ENCODE measurements around the gene SCAMP2.

SCAMP2 gene

DNA sequence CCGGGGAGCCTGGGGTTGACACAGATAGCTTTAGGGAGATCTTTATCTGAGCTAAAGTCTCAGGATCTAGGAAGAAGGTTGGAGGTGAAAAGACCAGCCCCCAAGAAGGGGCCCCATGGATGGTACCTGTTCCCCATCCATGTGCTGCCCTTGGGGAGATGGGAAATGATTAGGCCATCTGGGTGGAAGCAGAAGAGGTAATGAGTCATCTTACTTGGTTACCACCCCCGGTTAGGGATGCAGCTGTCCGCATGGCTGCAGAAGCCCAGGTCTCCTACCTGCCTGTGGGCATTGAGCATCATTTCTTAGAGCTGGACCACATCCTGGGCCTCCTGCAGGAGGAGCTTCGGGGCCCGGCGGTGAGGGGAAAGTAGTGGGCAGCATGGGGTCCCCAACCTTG, 49.8 kb downstream of the SCAMP2 start:
- no peak for DNase-seq (ENCODE audit: extremely low read depth in 1 of 2, low read depth in 1 of 2)

DNA sequence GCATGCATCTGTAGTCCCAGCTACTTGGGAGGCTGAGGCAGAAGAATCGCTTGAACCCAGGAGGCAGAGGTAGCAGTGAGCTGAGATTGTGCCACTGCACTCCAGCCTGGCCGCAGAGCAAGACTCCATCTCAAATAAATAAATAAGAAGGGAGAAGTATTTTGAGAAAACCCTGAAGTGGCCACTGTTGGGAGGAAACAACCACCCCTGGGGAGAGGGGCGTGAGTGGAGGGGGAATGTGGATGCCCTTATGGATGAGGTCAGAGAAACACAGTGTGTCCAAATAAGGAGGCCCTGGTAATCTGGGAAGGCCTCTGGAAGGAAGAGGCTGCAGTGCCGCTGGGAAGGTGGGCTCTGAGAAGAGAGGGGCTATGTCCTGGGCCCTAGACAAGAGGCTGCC, 50.9 kb downstream of the SCAMP2 start:
- no peak for DNase-seq (ENCODE audit: extremely low read depth in 1 of 2, low read depth in 1 of 2)

DNA sequence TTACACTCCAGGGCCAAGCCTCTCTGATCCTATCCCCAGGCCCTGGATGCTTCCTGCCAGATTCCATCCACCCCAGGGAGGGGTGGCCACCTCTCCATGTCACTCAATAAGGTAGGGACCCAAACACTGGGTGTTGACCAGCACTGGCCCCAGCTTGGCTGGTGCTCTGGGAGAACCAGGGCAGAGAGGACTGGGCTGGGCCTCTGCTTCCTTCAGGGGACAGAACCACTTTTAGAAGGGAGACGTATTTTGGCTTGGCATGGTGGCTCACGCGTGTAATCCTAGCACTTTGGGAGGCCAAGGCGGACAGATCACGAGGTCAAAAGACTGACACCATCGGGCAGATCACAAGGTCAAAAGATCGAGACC, 51.4 kb downstream of the SCAMP2 start:
- no peak for DNase-seq (ENCODE audit: extremely low read depth in 1 of 2, low read depth in 1 of 2)

DNA sequence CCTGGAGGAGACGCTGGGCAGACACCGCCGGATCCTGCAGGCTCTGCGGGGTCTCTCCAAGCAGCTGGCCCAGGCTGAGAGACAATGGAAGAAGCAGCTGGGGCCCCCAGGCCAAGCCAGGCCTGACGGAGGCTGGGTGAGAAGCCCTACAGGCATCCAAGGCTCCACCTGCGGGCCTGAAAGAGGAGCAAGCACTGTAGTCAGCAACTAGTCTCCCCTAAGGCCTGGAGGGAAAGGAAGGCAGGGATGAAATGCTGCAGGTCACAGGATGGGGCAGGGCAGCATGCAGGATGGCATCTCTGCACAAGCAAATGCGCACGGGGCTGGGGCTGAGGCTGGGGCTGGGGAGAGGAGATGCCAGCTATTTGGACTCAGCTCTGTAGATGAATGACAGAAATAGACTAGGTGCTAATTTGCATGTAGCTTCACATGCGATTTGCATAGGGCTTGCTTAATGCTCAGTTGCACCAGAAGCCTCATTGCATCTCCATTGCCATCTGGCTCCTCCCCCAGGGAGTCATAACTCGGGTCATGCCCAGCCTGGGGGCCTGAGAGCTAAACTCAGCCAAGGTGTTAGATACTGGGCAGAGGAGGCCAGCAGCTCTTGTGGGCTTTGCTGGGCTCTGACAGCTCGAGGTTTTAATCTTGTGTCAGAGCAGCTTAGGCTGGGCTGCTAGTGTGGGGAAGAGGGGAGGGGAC, 51.9 kb downstream of the SCAMP2 start:
- DNase-seq (ENCODE audit: extremely low read depth in 1 of 2, low read depth in 1 of 2) = no peak

DNA sequence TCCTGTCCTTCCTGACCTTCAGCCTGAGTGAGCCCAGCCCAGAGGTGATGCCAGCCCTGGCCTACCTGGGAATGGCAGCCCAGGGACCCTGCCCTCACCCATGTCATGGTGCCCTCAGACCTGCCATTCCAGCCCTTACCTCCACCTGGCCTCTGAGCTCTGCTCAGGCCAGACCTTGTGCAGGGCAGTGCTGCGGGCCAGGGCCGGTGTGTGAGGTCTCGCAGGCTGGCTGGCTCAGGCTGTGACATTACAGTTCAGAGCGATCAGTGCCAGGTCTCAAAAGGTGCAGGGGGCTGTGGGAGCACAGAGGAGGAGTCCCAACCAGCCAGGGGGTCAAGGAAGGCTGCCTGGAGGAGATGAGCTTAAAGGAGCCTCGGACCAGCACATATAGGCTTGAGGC, 53.1 kb downstream of the SCAMP2 start:
- DNase-seq (ENCODE audit: extremely low read depth in 1 of 2, low read depth in 1 of 2) = no peak

DNA sequence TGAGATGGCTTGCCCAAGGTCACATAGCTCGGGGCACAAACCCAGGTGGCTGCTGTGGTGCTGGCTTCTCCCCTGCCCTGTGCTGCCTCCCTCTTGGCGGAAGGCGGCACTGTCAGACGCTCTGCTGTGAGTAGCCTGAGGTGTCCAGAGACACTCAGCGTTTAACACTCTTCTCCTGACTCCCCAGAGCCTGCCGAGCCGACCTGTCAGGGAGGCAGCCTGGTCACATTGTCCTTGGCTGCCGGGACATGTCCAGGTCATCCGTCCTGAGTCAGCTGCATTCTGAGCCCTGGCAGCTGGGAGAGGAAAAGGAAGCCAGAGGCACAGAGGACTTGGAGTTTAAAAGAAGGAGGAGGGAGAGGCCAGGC, 55.8 kb downstream of the SCAMP2 start:
- no peak for DNase-seq (ENCODE audit: extremely low read depth in 1 of 2, low read depth in 1 of 2)

DNA sequence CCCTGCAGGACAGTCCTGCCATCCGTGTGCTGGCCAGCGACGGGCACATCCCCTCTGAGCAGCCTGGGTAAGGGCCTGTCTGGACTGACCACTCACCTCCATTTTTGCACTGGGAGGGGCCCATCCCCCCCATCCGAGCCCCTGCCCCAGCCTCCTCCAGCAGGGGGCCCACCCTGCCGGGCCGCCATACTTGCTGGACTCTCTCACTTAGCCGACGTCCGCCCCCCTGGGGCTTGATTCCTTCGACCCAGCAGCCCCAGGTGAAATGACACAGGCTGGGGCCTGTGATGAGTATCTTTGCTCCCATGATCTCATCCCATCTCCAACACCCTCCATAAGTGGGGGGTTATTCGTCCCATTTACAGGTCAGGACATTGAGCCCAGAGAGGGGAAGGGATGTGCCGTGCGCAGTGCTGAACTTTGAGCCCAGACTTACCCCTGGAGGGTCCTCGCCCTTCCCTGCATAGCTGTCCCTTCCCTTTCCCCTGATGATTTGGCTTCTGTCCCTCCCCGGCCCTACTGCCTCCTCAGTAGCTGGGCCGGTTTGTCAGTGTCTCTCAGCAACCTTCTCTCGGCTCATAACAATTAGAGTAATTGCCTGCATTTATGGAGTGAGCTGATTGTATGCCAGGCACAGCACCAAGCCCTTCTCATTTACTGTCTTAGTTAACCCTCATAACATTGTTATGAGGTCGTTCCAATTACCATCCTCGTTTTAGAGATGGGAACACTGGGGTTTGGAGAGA, 56.4 kb downstream of the SCAMP2 start:
- DNase-seq (ENCODE audit: extremely low read depth in 1 of 2, low read depth in 1 of 2) = no peak

DNA sequence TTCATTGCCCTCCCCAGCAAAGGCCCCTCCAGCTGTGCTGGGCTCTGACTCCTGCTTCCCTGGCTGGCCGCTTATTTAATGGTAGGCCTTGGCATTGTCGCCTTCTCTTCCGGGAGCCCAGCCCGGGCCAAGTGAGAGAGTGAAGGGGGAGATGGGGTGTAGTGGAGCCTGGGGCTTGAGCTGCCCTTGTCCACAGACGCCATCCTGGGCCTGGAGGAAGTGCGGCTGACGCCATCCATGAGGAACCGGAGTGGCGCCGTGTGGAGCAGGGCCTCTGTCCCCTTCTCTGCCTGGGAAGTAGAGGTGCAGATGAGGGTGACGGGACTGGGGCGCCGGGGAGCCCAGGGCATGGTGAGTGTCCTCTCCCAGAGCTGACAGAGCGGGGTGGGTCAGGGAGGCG, 57.2 kb downstream of the SCAMP2 start:
- no peak for DNase-seq (ENCODE audit: extremely low read depth in 1 of 2, low read depth in 1 of 2)

DNA sequence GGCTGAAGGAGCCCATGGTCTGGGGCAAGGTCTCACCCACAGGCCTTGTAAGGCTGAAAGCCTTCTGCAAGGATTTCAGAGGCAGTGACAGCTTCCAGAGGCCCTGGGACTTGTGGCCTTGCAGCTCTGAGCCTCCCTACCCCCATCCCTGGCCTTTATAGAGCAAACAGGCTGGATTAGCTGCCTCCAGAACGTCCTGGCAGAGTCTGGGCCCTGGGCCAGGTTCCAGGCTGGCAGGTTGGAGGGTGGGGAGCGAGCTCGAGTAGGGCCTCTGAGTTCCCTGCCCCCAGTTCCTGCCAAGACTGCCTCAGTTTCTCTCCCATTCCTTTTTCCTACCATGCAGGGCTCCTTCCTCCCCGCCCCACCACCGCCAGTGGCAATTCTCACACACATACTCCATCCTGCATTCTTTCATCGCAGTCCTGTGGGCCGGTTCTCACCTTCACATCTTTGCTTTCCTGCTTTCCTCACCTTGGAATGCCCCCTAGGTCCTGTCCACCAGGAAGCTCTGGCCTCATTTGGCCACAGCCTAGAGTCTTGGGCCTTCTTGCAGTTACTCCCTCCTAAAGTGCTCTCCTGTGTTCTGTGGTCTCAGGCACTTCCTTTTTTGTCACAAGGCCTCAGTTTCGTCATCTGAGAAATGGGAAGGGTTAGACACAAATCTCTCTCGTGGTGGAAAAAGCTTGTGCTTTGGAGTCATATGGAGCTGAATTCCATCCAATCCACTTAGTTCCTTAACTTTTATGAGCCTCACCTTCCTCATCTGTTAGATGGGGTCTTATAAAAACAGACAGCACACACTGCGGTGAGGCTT, 57.8 kb downstream of the SCAMP2 start:
- DNase-seq (ENCODE audit: extremely low read depth in 1 of 2, low read depth in 1 of 2) = no peak

DNA sequence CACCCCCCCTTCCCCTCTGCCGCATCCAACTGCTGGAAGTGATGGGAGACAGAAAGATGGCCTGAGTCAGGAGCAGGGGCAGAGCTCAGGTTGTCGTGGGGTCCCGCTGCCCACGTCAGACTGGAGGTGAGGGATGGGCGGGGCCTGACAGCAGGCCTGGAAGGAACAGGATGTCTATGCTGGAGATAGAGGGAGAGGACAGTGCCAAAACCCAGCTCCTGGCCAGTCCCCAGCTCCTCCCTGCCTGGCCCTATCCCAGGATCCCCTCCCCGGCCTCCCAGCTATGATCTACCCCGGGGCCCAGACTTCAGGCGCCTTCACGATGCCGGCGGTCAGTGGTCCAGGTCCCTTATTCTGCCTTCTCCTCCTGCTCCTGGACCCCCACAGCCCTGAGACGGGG, 60.6 kb downstream of the SCAMP2 start, which contains the start of gene LMAN1L:
TSS of gene LMAN1L (plus strand) at position 303 of the 400 bp plus-strand sequence. CDS start at position 323, 20 bp downstream.
- no peak for DNase-seq (ENCODE audit: extremely low read depth in 1 of 2, low read depth in 1 of 2)

DNA sequence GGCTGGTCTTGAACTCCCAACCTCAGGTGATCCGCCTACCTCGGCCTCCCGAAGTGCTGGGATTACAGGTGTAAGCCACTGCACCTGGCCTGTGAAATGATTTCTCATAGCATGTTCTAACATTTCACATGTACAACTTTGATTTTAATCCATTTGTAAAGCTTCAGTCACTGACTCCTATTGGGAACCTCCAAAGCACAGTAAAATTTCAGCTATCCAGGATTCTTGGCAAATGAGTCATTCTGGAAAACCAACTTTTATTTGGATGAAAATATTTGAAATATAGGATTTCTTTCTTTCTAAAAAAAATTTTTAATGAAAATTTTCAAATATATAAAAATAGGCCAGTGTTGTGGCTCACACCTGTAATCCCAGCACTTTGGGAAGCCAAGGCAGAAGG, 63.2 kb downstream of the SCAMP2 start:
- DNase-seq (ENCODE audit: extremely low read depth in 1 of 2, low read depth in 1 of 2) = no peak

DNA sequence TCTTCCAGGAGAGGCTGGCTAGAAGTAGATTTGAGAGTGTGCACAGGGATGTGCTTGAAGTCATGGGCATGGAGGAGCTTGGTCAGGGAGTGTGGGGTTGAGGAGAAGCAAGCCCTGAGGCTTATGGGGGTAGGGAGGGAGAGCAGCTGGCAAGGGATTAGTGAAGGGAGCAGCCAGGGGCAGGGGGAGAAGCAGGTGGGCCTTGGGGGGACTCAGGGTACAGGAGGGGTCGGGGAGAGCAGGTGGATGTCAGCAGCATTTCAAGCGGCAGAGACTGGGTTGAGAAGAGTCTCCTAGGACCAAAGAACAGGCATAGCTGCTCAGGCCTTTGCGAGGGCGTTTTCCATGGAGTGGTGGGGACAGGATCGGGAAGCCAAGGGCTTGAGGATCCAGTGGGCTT, 63.9 kb downstream of the SCAMP2 start:
- no peak for DNase-seq (ENCODE audit: extremely low read depth in 1 of 2, low read depth in 1 of 2)

DNA sequence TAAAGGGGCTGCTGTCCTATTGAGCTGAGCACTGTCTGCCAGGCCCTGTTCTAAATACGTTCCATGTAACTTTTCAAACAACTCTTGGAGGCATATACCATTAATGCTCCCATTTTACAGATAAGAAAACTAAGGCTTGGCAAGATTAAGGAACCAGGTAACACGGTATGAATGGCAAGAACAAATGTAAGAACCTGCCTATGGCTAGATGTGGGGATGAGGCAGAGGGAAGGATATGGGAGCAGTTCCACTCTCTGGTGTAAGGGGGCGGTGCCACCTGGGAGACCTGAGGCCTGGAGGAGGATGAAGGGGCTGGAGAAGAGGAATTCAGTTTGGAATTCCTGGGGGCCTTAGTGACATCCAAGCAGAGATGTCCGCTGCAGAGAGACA, 64.3 kb downstream of the SCAMP2 start:
- DNase-seq (ENCODE audit: extremely low read depth in 1 of 2, low read depth in 1 of 2) = no peak

DNA sequence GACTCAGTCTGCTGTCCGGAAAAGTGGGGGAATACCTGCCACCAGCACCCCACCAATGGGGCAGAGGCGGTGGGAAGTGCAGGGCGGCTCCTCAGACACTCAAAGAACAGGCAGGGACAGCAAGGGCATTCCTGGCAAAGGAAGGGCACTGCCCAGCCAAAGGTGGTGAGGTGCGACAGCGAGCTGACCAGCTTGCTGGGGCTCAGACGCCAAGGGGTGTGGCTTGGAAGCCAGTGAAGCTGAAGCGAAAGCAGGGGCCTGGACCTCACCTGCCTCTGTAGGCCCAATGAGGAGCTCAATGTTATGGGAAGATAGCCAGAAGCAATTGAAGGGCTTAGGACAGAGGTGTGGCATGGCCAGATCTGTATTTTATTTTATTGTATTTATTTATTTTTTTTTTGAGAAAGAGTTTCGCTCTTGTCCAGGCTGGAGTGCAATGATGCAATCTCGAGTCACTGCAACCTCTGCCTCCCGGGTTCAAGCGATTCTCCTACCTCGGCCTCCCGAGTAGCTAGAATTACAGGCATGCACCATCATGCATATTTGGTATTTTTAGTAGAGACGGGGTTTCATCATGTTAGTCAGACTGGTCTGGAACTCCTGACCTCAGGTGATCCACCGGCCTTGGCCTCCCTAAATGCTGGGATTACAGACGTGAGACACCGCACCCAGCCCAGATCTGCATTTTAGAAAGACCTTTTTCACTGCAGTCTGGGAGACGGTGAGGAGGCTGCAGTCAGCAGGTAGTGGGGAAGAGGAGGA, 64.9 kb downstream of the SCAMP2 start:
- DNase-seq (ENCODE audit: extremely low read depth in 1 of 2, low read depth in 1 of 2) = no peak

DNA sequence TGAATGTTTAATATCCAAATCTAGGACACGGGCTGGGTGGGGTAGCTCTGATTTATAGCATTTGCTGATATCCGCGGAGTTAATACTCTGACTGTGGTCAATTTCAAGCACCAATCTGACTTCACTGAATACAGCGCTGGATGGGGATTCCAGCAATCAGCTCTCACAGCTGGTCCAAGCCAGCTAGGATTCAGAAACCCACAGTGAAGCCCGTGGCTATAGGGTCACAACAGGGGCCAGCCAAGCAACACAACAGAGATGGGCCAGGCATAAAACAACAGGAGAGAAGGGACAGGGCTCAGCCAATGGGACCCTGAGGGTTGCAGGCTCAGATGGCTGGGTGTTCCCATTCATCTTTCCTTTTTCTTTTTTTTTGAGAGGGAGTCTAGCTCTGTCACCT, 65.9 kb downstream of the SCAMP2 start:
- no peak for DNase-seq (ENCODE audit: extremely low read depth in 1 of 2, low read depth in 1 of 2)

DNA sequence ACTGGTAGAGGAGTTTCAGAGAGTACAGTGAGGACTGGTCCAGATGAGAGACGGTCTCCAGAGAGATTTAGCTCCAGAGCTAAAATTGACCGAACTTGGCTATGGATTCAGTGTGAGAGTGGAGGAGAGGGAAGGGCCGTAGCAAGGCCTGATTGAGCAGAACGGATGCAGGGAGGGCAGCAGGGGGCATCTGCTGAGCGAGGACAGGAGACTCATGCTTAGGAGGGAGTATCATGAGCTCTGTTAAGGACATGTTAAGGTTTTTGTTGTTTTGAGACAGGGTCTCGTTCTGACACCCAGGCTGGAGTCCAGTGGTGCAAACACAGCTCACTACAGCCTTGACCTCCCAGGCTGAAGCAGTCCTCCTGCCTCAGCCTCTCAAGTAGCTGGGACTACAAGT, 68.2 kb downstream of the SCAMP2 start:
- no peak for DNase-seq (ENCODE audit: extremely low read depth in 1 of 2, low read depth in 1 of 2)

DNA sequence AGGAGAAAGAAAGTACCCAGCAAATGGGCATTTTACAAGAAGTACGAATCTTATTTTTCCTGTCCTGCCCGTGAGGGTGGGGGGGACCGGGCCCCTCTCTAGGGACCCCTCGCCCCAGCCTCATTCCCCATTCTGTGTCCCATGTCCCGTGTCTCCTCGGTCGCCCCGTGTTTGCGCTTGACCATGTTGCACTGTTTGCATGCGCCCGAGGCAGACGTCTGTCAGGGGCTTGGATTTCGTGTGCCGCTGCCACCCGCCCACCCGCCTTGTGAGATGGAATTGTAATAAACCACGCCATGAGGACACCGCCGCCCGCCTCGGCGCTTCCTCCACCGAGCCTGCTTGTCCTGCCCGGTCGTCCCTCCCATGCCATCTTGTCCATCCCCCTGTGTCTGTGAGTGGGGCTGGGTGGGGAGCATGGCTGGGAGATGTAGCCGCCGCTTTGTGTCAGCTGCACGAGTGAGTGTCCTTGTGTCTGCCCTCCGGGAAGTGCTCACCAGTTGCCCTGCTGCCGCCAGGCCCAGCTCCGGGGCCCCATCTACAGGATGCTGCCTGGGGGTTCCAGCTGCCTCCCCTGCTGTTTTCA, 70.2 kb downstream of the SCAMP2 start:
- no peak for DNase-seq (ENCODE audit: extremely low read depth in 1 of 2, low read depth in 1 of 2)

DNA sequence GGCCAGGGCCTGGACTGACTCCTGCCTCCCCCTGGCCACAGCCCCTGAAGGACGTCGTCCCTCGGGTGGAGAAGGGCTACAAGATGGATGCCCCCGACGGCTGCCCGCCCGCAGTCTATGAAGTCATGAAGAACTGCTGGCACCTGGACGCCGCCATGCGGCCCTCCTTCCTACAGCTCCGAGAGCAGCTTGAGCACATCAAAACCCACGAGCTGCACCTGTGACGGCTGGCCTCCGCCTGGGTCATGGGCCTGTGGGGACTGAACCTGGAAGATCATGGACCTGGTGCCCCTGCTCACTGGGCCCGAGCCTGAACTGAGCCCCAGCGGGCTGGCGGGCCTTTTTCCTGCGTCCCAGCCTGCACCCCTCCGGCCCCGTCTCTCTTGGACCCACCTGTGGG, 70.9 kb downstream of the SCAMP2 start:
- no peak for DNase-seq (ENCODE audit: extremely low read depth in 1 of 2, low read depth in 1 of 2)

DNA sequence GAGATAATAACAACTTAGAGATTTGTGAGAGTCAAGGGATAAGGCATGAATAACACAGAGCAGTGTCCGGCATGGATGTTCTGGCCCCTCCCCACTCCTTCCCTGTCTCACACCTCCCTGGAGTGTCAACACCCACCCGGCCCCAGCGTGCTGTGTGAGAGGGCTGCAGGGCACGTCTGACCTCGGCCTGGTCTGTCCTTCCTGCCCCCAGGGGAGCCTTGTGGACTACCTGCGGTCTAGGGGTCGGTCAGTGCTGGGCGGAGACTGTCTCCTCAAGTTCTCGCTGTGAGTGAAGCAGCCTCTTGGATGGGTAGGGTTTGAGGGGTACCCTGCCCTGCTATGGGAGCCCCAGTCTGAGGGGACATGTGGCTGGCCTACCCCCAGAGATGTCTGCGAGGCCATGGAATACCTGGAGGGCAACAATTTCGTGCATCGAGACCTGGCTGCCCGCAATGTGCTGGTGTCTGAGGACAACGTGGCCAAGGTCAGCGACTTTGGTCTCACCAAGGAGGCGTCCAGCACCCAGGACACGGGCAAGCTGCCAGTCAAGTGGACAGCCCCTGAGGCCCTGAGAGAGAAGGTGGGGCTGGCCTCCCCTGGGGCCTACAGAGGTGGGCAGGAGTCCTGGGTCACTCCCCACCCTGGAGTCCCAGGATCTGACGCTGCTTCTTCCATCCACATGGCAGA, 71.7 kb downstream of the SCAMP2 start:
- DNase-seq (ENCODE audit: extremely low read depth in 1 of 2, low read depth in 1 of 2) = no peak

DNA sequence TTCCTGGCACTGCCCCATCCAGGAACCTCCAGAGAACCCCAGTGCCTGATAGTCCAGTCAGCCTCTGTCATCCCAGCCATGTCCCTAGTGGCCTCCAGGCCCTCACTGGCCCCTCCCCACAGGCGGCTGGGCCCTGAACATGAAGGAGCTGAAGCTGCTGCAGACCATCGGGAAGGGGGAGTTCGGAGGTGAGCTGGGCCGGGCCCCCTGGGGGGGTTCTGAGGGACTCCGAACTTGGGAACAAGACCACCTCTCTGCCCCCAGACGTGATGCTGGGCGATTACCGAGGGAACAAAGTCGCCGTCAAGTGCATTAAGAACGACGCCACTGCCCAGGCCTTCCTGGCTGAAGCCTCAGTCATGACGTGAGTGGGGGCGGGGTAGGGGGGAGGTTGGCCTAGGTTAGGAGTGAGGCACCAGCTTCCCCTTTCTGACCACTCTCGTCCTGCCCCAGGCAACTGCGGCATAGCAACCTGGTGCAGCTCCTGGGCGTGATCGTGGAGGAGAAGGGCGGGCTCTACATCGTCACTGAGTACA, 72.5 kb downstream of the SCAMP2 start:
- no peak for DNase-seq (ENCODE audit: extremely low read depth in 1 of 2, low read depth in 1 of 2)
